OCI-LY1 (cell line): ENCODE data around the gene CREB5.

Source experiments
- H2AFZ ChIP-seq: fragments of 200-600 bp; sonication (generic), shearing (Covaris generic); 2 replicates; pipeline ENCODE4 v1.6.0; 2014; ENCODE audit warnings: antibody characterized with exemption, mild to moderate bottlenecking, low read length
- H3F3A ChIP-seq: fragments of 200-600 bp; sonication (generic), shearing (Covaris generic); 2 replicates; pipeline ENCODE4 v1.6.0; 2014; ENCODE audit warnings: mild to moderate bottlenecking, antibody characterized with exemption, low read length, moderate library complexity; ENCODE audit not compliant: insufficient read depth
- H3K27ac ChIP-seq: fragments of 200-600 bp; sonication (generic); 2 replicates; pipeline ENCODE4 v1.5.1; 2014; ENCODE audit warnings: low read length, mixed run types, mild to moderate bottlenecking, low read depth; ENCODE audit not compliant: poor library complexity, severe bottlenecking
- H3K27me3 ChIP-seq: fragments of 200-600 bp; sonication (generic); 2 replicates; pipeline ENCODE4 v1.6.0; 2014; ENCODE audit warnings: antibody characterized with exemption, mild to moderate bottlenecking, low read length, moderate library complexity; ENCODE audit not compliant: insufficient read depth
- H3K36me3 ChIP-seq: fragments of 200-600 bp; sonication (generic); 2 replicates; pipeline ENCODE4 v1.6.1; 2014; ENCODE audit warnings: mild to moderate bottlenecking, antibody characterized with exemption, low read length, moderate library complexity, mixed read lengths; ENCODE audit not compliant: insufficient read depth
- H3K4me1 ChIP-seq: fragments of 200-600 bp; sonication (generic); 2 replicates; pipeline ENCODE4 v1.5.1; 2014; ENCODE audit warnings: mild to moderate bottlenecking, low read length, moderate library complexity; ENCODE audit not compliant: insufficient read depth, severe bottlenecking
- H3K4me2 ChIP-seq: fragments of 200-600 bp; sonication (generic), shearing (Covaris generic); 2 replicates; pipeline ENCODE4 v1.6.1; 2014; ENCODE audit warnings: low read length
- H3K4me3 ChIP-seq: fragments of 200-600 bp; sonication (generic); 2 replicates; pipeline ENCODE4 v1.5.1; 2014; ENCODE audit warnings: low read length, low read depth, mild to moderate bottlenecking, mixed read lengths; ENCODE audit not compliant: poor library complexity, severe bottlenecking
- H3K79me2 ChIP-seq: fragments of 200-600 bp; shearing (Covaris generic); 2 replicates; pipeline ENCODE4 v1.6.1; 2016; ENCODE audit warnings: mixed run types, low read length, mixed read lengths; ENCODE audit not compliant: insufficient read depth
- H3K9ac ChIP-seq: fragments of 200-600 bp; sonication (generic), shearing (Covaris generic); 2 replicates; pipeline ENCODE4 v1.6.1; 2014; ENCODE audit warnings: mild to moderate bottlenecking, low read length, mixed read lengths
- H3K9me2 ChIP-seq: fragments of 200-600 bp; sonication (generic), shearing (Covaris generic); 2 replicates; pipeline ENCODE4 v1.6.1; 2014; ENCODE audit warnings: low read depth, mild to moderate bottlenecking, low read length, mixed read lengths
- H3K9me3 ChIP-seq: fragments of 200-600 bp; shearing (Covaris generic); 2 replicates; pipeline ENCODE4 v1.6.1; 2014; ENCODE audit warnings: low read length, mixed read lengths
- H4K20me1 ChIP-seq: fragments of 200-600 bp; sonication (generic), shearing (Covaris generic); 2 replicates; pipeline ENCODE4 v1.6.0; 2016; ENCODE audit warnings: mild to moderate bottlenecking, low read length; ENCODE audit not compliant: insufficient read depth
- CTCF ChIP-seq: fragments of 200-600 bp; sonication (generic), shearing (Covaris generic); IDR thresholded peaks from 2 replicates; pipeline ENCODE4 v1.5.1; 2017; ENCODE audit warnings: mild to moderate bottlenecking, antibody characterized with exemption, low read length, moderate library complexity, mixed read lengths
- EZH2 ChIP-seq: fragments of 200-600 bp; sonication (generic), shearing (Covaris generic); IDR thresholded peaks from 2 replicates; pipeline ENCODE4 v1.8.0; 2017; ENCODE audit warnings: borderline replicate concordance, mixed run types, mild to moderate bottlenecking, antibody characterized with exemption, low read length, moderate library complexity, mixed read lengths

The CREB5 gene

GRCh38 chr7:28758186-28758585, 345.9 kb downstream of the CREB5 start:
- H3K9me2 ChIP-seq = no peaks in the 10 kb centered on the region
- no peak overlapping the region for H3K9ac ChIP-seq
- no peak overlapping the region for H3K4me3 ChIP-seq
- H3K4me1 ChIP-seq = no peaks in the 10 kb centered on the region
- no peaks in the 10 kb centered on the region for H3K79me2 ChIP-seq
- no peaks in the 10 kb centered on the region for H3K9me3 ChIP-seq
- no peaks in the 10 kb centered on the region for H4K20me1 ChIP-seq
- H3K4me2 ChIP-seq = no peak overlapping the region
- no peak overlapping the region for H3K27ac ChIP-seq
- TF ChIP-seq EZH2 (no peak), CTCF (no peak)
- H3F3A ChIP-seq = no peaks in the 10 kb centered on the region
- peaks cover 17% of the 10 kb centered on the region for H3K36me3 ChIP-seq
- H2AFZ ChIP-seq = no peak overlapping the region
- no peaks in the 10 kb centered on the region for H3K27me3 ChIP-seq

- Histone ChIP-seq H3K27ac (no peak overlapping the region), H2AFZ (no peak overlapping the region), H3K79me2 (no peaks in the 10 kb centered on the region), H4K20me1 (no peaks in the 10 kb centered on the region), H3K27me3 (no peaks in the 10 kb centered on the region), H3K36me3 (peaks cover 17% of the 10 kb centered on the region), H3K4me2 (no peak overlapping the region), H3K9me2 (no peaks in the 10 kb centered on the region), H3K4me3 (no peak overlapping the region), H3K9me3 (no peaks in the 10 kb centered on the region), H3K4me1 (no peaks in the 10 kb centered on the region), H3F3A (no peaks in the 10 kb centered on the region), H3K9ac (no peak overlapping the region)
- TF ChIP-seq EZH2 = no peak
- no peak for TF ChIP-seq CTCF
These were observed 347.2 kb downstream of the CREB5 start for GRCh38 chr7:28759475-28759971.

GRCh38 chr7:28761505-28761904, 349.2 kb downstream of the CREB5 start:
- H3K36me3 ChIP-seq = peaks cover 12% of the 10 kb centered on the region
- no peak overlapping the region for H3K27ac ChIP-seq
- no peak overlapping the region for H3K4me3 ChIP-seq
- H3K79me2 ChIP-seq = no peaks in the 10 kb centered on the region
- no peaks in the 10 kb centered on the region for H3K27me3 ChIP-seq
- TF ChIP-seq CTCF (no peak), EZH2 (no peak)
- H3K9me2 ChIP-seq = no peaks in the 10 kb centered on the region
- no peaks in the 10 kb centered on the region for H3K4me1 ChIP-seq
- H2AFZ ChIP-seq = no peak overlapping the region
- H4K20me1 ChIP-seq = no peaks in the 10 kb centered on the region
- no peaks in the 10 kb centered on the region for H3F3A ChIP-seq
- H3K9me3 ChIP-seq = no peaks in the 10 kb centered on the region
- H3K4me2 ChIP-seq = no peak overlapping the region
- no peak overlapping the region for H3K9ac ChIP-seq
